HG03025 (cell line): ENCODE results near the gene RNASE11.
"Not testable (repeated sequence)": the region's sequence is repeated elsewhere in the genome, so short reads cannot be mapped to it uniquely, and the experiment has no call there.

Experiments used
- ATAC-seq: cut with Tn5 transposase; IDR thresholded peaks from one replicate; pipeline ENCODE4 v1.9.1; 2021; ENCODE audit warnings: mild to moderate bottlenecking, moderate library complexity; ENCODE audit not compliant: unreplicated experiment, low FRiP score

The RNASE11 gene

GRCh38 chr14:20587489-20588154 is at the start of gene RNASE11:
Gene RNASE11 (minus strand): TSS chr14:20588001.
- no peak for ATAC-seq

- peak; percentile 40 for ATAC-seq
Observed at GRCh38 chr14:20632831-20633691, 45.3 kb upstream of the RNASE11 start.

GRCh38 chr14:20632448-20632830 is 44.6 kb upstream of the RNASE11 start:
- ATAC-seq, result no peak

GRCh38 chr14:20631880-20632389 is 44.1 kb upstream of the RNASE11 start:
- ATAC-seq, result no peak

GRCh38 chr14:20631023-20631879 is 43.5 kb upstream of the RNASE11 start:
- ATAC-seq, result no peak

- no peak for ATAC-seq
Observed at GRCh38 chr14:20630340-20631022, 42.7 kb upstream of the RNASE11 start.

- no peak for ATAC-seq
Observed at GRCh38 chr14:20628063-20628854, 40.5 kb upstream of the RNASE11 start.

GRCh38 chr14:20627346-20628027 is 39.7 kb upstream of the RNASE11 start:
- ATAC-seq, result no peak

GRCh38 chr14:20626274-20626673 is 38.5 kb upstream of the RNASE11 start:
- ATAC-seq, result no peak

- ATAC-seq, result peak; percentile 37
Observed at GRCh38 chr14:20624495-20625070, 36.8 kb upstream of the RNASE11 start.

GRCh38 chr14:20623798-20624197 is 36.0 kb upstream of the RNASE11 start:
- ATAC-seq, result no peak

GRCh38 chr14:20622816-20623291 is 35.1 kb upstream of the RNASE11 start:
- no peak for ATAC-seq

- ATAC-seq, result no peak
Observed at GRCh38 chr14:20620798-20621478, 33.1 kb upstream of the RNASE11 start.

- ATAC-seq, result not testable (repeated sequence)
Observed at GRCh38 chr14:20619688-20620087, 31.9 kb upstream of the RNASE11 start.

GRCh38 chr14:20618271-20618749 is 30.5 kb upstream of the RNASE11 start:
- ATAC-seq, result no peak

- no peak for ATAC-seq
Observed at GRCh38 chr14:20617138-20618003, 29.6 kb upstream of the RNASE11 start.

- no peak for ATAC-seq
Observed at GRCh38 chr14:20615996-20616395, 28.2 kb upstream of the RNASE11 start.
